ENCODE measurements around the gene GDF15.
A peak's percentile ranks its signal among the peaks of the same experiment; 100 is the strongest.
"Not testable (repeated sequence)": the region's sequence is repeated elsewhere in the genome, so short reads cannot be mapped to it uniquely, and the experiment has no call there.

The GDF15 gene, protein sequence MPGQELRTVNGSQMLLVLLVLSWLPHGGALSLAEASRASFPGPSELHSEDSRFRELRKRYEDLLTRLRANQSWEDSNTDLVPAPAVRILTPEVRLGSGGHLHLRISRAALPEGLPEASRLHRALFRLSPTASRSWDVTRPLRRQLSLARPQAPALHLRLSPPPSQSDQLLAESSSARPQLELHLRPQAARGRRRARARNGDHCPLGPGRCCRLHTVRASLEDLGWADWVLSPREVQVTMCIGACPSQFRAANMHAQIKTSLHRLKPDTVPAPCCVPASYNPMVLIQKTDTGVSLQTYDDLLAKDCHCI

DNA sequence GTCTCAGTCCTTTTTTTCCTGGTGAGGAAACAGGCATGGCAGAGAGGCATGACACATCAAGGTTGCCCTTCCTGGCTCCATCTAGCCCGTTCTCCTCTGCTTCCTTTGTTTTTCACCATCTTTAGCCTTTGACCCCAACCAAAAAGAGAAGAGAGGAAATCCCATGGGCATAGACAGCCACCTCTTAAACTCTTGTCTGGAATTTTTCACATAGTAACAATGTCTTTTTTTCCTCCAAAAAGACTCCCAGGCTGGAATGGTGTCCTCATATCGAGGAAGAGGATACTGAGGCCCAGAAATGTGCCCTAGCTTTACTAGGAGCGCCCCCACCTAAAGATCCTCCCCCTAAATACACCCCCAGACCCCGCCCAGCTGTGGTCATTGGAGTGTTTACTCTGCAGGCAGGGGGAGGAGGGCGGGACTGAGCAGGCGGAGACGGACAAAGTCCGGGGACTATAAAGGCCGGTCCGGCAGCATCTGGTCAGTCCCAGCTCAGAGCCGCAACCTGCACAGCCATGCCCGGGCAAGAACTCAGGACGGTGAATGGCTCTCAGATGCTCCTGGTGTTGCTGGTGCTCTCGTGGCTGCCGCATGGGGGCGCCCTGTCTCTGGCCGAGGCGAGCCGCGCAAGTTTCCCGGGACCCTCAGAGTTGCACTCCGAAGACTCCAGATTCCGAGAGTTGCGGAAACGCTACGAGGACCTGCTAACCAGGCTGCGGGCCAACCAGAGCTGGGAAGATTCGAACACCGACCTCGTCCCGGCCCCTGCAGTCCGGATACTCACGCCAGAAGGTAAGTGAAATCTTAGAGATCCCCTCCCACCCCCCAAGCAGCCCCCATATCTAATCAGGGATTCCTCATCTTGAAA lies at the start of gene GDF15:
TSS of gene GDF15 (plus strand) at position 484 of the 868 bp plus-strand sequence. CDS start at position 516, 32 bp downstream.
- peak; percentile 20 for DNase-seq

DNA sequence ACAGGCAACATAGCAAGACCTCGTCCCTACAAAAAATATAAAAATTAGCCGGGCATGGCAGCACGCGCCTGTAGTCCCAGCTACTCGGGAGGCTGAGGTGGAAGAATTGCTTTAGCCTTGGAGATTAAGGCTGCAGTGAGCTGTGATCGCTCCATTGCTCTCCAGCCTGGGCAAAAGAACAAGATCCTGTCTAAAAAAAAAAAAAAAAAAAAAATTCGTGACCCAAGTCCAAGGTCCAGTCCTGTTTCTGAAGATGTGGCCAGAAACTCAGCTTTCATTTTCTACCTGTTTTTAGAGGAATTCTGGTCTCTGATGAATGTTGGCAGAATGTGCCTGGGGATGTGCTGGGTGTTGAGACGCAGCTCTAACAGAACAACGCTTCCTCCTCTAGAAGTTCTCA lies 47.4 kb upstream of the GDF15 start:
- no peak for DNase-seq

DNA sequence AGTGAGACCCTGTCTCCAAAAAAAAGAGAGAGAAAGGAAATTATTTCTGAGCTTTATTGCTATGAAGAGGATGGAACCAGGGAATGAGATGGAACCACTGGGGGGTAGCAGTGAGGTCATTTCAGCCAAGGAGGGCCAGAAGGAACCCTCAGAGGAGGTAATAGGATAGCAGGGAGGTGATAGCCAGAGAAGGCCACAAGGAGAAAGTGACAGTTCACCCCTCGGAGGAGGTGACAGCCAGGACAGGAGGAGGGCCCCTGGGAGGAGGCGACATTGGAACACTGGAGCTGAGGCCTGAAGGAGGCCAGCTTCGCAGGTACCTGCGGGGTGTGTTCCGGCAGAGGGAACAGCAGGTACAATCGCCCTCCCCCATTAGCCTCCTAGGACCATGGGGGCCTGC lies 46.2 kb upstream of the GDF15 start:
- DNase-seq, result no peak

- peak; percentile 65 for DNase-seq
Observed at GRCh38 chr19:18340190-18340989, 45.6 kb upstream of the GDF15 start, which contains the start of gene PGPEP1. Gene PGPEP1 (plus strand): TSS chr19:18340598. CDS start chr19:18340682, 84 bp downstream.

DNA sequence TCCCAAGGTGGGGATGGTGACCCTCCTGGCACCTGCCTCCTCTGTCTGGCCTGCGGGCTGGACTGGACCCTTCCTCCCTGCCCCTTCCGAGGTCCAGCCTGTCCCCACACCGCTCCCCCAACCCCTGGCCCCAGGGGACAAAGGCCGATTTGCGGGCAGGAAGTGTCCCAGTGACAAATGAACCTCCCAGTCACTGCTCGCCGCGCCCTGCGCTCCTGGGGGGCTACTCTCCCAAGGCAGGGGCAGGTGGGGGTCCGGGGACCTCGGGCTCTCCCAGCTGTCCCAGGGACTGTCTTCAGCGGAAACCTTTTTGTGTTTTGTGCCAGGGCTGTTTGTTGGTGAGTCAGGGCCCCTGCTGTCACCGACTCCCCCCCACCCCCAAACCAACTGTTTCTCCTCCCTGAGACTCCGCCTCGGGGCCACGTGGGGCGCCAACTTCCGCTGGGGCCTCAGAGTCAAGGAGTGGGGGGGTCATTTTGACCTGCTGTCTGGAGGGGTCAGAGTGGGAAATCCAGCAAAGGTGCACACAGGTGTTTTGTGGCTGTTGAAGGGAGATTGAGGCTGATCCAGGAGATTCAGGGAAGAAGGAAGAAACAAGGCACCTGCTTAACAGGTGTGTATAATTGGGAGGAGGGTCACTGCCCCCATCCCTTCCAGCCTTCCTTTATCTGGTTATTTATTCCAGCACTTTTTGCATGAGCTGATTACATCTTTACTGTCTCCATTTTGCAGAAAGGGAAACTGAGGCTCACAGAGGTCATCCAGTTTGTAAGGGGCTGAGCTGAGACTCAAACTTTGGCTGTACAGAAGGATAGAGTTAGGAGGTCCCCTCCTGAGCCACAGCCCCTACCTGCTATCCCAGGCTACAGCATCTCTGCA lies 44.7 kb upstream of the GDF15 start:
- DNase-seq, result peak; percentile 59

GRCh38 chr19:18342090-18342632 lies 43.8 kb upstream of the GDF15 start:
- no peak for DNase-seq

GRCh38 chr19:18344582-18344950 lies 41.4 kb upstream of the GDF15 start:
- no peak for DNase-seq

DNA sequence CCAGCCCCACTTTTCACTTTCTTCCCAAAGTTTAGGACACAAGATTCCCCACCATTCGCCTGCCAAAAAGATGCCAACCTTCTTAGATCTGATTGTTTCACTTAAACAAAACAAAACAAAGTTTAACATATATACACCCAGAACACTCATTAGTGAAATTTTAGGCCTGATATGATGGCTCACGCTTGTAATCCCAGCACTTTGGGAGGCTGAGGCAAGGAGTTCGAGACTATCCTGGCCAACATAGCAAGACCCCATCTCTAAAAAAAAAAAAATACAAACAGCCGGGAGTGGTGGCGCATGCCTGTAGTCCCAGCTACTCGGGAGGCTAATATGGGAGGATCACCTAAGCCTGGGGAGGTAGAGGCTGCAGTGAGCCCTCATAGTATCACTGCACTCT lies 40.7 kb upstream of the GDF15 start:
- no peak for DNase-seq

- no peak for DNase-seq
Observed at GRCh38 chr19:18346091-18346490, 39.9 kb upstream of the GDF15 start.

GRCh38 chr19:18348171-18348570 lies 37.8 kb upstream of the GDF15 start:
- no peak for DNase-seq

GRCh38 chr19:18348818-18349339 lies 37.1 kb upstream of the GDF15 start:
- not testable (repeated sequence) for DNase-seq

- DNase-seq, result no peak
Observed at GRCh38 chr19:18349524-18350128, 36.3 kb upstream of the GDF15 start.

DNA sequence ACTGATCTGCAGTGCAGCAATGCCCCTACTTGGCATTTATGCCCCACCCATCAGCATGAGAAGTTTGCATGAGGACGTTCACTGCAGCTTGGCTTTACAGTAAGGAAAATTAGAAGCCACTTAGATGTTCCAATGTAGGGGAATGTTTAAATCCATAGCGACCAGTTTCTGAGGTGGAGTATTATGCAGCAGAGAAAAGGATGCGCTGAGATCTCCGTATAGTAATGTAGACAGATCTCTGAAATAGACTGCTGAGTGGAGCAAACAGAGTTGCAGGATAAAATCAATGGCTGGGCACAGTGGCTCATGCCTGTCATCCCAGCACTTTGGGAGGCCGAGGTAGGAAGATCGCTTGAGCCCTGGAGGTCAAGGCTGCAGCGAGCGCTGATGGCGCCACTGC lies 35.5 kb upstream of the GDF15 start:
- DNase-seq, result no peak

GRCh38 chr19:18351544-18351943 lies 34.4 kb upstream of the GDF15 start:
- DNase-seq, result no peak

- no peak for DNase-seq
Observed at GRCh38 chr19:18353378-18354005, 32.5 kb upstream of the GDF15 start.

DNA sequence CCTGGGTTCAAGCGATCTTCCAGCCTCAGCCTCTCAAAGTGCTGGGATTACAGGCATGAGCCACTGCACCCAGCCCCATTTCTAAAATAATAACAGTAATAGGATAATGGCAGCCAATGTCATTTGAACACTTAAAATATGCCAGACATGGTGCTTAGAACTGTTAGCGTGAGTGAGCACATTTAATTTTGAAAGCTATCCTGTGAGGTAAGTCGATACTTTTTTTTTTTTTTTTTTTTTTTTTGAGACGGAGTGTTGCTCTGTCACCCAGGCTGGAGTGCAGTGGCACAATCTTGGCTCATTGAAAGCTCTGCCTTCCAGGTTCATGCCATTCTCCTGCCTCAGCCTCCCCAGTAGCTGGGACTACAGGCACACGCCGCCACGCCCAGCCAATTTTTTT lies 31.2 kb upstream of the GDF15 start:
- not testable (repeated sequence) for DNase-seq

DNA sequence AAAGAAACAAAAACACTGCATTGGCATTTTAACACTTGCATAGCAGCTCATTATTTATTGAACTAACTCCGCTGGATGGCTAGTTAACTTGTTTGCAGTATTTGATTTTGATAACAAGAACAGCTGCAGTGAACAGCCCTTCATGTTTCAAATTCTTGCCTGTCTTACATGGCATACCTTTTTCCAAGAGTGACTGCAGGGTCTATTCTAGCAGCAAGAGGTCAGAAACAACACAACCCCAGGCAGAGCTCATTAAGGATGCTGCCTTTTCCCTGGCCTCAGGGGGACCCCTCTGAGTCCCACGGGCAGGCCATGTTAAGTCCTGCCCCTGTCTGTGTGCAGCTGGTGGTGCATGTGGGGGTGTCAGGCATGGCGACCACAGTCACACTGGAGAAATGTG lies 28.9 kb upstream of the GDF15 start:
- no peak for DNase-seq

DNA sequence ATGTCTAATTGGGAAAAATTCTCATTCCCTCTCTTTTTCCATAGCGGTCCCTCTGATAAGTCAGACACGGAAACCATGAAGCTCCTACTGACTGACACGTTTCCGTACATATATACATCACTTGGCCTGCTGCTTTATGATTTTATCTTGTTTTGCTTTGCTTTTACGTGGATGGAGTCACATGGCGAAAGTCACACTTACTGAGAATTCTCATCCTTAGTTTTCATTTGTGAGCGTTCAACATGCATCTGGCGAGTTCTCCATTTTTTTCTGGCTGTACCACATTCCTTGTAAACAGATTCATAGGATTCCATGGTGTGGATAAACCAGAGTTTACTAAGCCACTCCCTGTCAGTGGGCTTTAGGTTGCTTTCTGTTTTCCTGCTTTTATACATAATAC lies 24.3 kb upstream of the GDF15 start:
- DNase-seq, result no peak

DNA sequence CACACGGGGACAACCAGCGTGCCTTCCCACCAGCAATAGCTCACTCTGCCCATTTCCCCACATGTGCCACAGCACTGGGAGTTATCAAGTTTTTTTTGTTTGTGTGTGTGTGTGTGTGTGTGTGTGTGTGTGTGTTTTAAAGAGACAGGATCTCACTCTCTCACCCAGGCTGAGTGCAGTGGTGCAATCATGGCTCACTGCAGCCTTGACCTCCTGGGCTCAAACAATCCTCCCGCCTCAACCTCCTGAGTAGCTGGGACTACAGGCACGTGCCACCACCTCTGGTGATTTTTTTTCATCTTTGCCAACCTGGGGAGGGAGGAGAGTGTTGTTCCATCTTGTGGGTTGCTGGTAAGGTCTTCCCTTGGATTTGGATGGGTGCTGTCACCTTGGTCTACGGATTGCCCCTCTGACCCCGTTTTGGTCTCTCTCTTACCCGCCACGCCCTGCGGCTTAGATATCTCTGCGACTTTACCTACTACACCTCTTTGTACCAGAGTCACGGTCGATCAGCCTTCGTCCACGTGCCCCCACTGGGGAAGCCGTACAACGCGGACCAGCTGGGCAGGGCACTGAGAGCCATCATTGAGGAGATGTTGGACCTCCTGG lies 22.9 kb upstream of the GDF15 start:
- DNase-seq, result no peak

DNA sequence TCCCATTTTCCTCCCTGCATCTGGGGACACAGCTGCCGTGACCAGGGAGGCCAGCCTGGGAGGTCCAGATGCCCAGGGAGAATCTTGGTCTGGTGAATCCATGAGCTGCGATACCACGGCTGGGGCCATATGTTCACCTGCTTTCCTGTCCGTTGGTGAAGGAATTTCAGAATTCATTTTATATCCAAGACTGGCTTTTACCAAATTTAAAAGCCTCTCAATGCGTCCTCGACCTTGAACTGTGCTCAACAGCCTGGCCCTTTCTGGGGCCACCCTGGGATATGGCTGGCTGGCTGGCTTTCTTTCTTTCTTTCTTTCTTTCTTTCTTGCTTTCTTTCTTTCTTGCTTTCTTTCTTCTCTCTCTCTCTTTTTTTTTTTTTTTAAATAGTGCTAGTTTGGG lies 22.2 kb upstream of the GDF15 start:
- no peak for DNase-seq
